A673 (cell line): ENCODE results near the gene ACOT4.
"Not testable (repeated sequence)": the region's sequence is repeated elsewhere in the genome, so short reads cannot be mapped to it uniquely, and the experiment has no call there.

Experiments
- EZH2 ChIP-seq: fragments of 200-600 bp; sonication (generic); IDR thresholded peaks from 2 replicates; pipeline ENCODE4 v1.6.1; 2017; ENCODE audit warnings: borderline replicate concordance, low read depth, mild to moderate bottlenecking, mixed read lengths, antibody characterized with exemption, low read length; ENCODE audit not compliant: poor library complexity, severe bottlenecking
- TF ChIP-seq, protein P1 (sequence below): fragments of 300-800, 200-600 bp; sonication (generic); conservative IDR thresholded peaks from 2 replicates; pipeline ENCODE4 v1.5.1; 2017; ENCODE audit warnings: low read depth, mild to moderate bottlenecking, antibody characterized with exemption, low read length, moderate library complexity, mixed read lengths

- TF ChIP-seq, protein P1, sequence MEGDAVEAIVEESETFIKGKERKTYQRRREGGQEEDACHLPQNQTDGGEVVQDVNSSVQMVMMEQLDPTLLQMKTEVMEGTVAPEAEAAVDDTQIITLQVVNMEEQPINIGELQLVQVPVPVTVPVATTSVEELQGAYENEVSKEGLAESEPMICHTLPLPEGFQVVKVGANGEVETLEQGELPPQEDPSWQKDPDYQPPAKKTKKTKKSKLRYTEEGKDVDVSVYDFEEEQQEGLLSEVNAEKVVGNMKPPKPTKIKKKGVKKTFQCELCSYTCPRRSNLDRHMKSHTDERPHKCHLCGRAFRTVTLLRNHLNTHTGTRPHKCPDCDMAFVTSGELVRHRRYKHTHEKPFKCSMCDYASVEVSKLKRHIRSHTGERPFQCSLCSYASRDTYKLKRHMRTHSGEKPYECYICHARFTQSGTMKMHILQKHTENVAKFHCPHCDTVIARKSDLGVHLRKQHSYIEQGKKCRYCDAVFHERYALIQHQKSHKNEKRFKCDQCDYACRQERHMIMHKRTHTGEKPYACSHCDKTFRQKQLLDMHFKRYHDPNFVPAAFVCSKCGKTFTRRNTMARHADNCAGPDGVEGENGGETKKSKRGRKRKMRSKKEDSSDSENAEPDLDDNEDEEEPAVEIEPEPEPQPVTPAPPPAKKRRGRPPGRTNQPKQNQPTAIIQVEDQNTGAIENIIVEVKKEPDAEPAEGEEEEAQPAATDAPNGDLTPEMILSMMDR: not testable (repeated sequence)
- not testable (repeated sequence) for TF ChIP-seq EZH2
These were observed 17.9 kb upstream of the ACOT4 start for GRCh38 chr14:73573740-73574139.
